HG02571 (cell line): ENCODE results near the gene DIAPH2.
A peak's percentile ranks its signal among the peaks of the same experiment; 100 is the strongest.
"Not testable (repeated sequence)": the region's sequence is repeated elsewhere in the genome, so short reads cannot be mapped to it uniquely, and the experiment has no call there.

Source experiments
- ATAC-seq: cut with Tn5 transposase; IDR thresholded peaks from one replicate; pipeline ENCODE4 v1.9.1; 2021; ENCODE audit warnings: mild to moderate bottlenecking, moderate library complexity; ENCODE audit not compliant: unreplicated experiment

Gene DIAPH2

DNA sequence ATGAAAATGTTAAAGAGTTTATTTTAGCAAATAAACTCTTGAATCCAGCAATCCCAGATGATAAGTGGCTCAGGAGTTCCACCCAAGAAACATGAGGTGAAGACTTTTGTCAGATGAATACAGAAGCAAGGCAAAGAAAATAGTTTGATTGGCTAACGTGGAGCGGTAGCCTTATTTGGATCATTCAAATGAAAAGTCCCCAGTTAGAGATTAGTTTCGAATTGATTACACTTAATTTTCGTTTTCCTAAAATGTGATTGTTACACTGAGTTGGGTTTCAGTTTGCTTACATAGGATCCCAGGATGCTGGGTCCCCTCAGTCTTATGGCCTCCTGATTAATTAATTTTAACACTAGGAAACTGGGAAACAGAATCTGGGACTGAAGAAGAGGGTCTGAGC lies 122.7 kb downstream of the DIAPH2 start:
- ATAC-seq = no peak

DNA sequence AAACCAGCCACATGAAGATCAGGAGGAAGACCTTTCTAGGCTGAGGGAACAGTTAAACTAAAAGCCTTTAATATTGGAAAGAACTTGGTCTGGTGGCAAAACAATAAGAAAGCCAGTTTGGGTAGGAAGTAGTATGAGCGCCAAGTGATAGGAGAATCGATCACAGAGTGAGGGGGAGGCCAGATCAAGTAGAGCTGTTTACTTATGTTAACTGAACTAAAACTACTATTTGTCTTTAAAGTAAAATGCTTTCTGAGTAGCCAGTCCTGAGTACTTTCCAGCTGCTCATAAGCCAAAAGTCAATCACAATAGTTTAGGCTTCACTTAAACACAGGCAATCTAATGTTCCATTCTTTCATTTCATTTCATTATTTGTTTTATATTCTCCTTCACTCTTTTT lies 136.3 kb downstream of the DIAPH2 start:
- ATAC-seq = no peak

DNA sequence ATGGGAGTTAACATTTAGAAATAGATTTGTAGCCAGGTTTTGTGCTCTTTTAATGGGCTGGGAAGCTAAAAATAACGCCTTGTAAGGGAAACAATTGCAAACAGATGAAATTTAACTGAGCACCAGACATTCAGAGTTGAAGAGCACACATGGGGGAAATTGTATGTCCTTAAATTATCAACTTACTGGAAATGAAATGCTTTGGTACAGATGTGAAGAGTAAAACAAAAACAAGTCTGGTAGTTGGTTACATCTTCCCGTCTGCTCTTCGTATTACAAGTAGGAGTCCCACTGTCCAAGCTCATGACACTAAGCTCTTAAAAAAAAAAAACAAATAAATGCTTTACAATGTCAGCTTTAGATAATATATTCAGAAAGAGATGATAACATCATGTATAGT lies 139.5 kb downstream of the DIAPH2 start:
- no peak for ATAC-seq

DNA sequence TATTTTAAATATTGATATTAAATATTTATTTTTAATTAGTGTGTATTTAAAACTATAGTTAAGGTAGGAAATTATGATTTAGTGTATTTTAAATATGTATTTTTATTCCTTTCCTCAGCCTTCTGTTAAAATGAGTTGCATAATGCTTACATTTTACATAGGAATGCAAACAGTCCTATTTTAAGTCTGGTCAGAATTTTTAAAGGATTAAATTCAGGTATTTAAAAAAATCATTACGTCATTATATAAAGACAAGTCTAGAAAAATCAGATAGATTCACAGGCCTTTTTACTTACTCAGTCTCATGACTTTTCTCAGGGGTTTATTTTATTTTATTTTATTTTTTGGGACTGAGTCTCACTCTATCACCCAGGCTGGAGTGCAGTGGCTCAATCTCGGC lies 148.7 kb downstream of the DIAPH2 start:
- no peak for ATAC-seq

DNA sequence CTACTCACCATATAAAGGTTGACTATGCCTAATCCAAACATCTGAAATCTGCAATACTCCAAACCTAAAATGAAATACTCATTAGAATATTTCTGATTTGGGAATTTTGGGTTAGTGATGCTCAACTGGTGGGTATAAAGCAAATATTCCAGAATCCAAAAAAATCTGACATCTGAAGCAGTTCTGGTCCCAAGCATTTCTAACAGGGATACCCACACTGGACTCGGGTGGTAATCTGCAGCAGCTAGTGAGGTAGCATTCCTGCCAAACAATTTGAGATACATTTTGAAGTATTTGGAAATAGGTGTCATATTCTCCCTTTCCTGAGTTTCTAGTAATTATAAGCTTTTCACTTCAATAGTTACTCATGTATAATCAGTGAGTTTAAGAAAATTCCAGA lies 149.5 kb downstream of the DIAPH2 start:
- ATAC-seq = no peak

DNA sequence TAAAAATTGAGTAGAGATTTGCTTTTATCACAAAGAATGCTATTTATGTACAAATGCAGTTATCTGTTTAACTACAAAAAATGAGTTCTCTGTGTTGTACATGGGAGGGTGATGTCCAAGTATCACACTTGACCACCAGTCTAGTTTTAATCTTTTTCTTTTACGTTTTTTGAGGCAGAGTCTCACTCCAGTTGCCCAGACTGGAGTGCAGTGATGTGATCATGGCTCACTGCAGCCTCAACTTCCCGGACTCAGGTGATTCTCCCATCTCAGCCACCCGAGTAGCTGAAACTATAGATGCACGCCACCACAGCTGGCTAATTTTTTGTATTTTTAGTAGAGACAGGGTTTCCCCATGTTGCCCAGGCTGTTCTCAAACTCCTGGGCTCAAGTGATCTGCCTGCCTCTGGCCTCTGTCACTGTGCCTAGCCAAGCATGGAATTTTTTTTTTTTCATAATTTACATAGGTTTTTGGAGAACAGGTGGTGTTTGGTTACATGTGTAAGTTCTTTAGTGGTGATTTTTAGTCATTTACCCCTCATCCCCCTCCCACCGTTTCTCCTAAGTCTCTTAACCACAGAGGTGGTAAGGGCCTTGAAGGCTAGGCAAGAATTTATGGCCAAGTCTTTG lies 151.1 kb downstream of the DIAPH2 start:
- ATAC-seq = peak; percentile 67

DNA sequence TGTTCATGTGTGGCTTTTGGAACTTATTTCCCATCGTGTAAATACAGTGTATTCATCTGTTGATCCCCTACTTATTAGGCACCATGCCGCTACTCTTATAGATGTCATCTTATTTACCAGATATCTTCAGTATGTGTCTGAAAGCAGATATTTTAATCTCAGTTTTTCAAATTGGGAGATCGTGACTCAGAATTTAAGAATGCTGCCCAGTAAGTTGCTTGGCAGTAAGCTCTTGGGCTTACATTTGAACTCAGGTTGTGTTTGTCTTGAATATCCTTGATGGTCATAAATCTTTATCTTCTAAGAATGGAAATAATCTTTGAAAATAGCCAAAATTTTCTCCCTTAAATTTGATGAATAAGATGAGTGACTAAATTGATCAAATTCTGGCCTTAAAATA lies 153.2 kb downstream of the DIAPH2 start:
- ATAC-seq = no peak

DNA sequence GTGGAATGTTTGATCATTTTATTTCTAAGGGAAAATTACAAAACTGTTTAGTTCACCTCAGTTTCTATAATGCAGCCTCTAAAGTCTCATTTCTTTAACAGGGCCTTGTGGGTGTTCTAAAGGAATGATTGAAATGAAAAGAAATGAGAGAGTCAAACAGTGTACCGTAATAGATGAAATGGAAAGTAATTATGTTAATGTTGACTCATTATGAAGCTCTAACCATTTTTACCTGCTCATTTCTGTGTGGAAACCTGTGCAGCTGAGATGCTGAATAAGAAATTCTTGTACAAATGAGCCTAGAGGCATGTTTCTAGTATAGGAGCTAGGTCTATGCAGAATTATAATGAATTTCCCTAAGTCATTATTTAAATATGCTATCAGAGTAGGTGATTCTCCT lies 153.9 kb downstream of the DIAPH2 start:
- ATAC-seq = no peak

DNA sequence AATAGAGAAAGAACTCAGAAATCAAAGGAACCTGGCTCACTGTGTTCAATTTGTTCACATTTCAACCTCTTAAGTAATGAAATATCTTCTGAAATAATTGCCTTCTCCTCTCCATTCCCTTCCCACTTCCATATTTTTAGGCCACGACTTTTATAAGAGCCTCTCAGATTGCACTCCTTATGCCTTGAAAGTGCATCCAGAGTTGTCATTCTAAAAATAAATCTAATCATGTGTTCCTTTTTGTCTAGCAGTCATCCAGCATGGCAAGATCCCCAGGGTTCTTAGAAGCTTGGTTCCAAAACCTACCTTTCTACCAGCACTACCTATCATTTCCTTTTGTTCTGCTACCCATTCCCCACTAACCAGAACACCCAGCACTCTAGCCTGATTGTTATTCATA lies 156.7 kb downstream of the DIAPH2 start:
- ATAC-seq = no peak

DNA sequence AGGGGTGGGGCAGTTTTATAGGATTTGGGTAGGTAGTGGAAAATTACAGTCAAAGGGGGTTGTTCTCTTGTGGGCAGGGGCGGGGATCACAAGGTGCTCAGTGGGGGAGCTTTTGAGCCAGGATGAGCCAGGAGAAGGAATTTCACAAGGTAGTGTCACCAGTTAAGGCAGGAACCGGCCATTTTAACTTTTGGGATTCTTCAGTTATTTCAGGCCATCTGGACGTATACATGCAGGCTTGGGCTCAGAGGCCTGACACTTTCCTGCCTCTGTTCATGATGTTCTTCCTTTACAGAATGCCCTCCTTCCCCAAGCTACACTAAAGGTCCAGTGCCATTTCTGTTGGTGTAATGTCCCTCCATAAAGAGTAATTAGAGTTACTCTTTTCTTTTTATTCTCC lies 157.2 kb downstream of the DIAPH2 start:
- not testable (repeated sequence) for ATAC-seq

DNA sequence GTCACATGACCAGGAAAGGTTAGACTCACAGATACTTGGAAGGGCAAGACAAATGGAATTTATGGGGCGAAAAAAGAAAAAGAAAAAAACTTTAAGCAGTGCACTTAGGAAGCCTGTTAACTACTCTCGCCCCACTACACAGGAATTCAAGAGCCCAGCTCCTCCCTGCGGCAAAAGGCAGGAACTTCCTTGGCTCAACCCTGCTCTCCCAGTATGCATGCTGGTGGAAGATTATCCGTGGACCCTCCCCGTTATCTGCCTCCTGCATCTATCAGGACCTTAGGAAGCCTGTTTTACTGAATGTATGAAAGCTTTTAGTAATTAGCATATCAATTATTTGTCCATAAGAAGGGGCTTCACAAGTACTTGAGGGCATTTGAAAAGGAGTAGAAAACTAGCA lies 158.9 kb downstream of the DIAPH2 start:
- no peak for ATAC-seq

DNA sequence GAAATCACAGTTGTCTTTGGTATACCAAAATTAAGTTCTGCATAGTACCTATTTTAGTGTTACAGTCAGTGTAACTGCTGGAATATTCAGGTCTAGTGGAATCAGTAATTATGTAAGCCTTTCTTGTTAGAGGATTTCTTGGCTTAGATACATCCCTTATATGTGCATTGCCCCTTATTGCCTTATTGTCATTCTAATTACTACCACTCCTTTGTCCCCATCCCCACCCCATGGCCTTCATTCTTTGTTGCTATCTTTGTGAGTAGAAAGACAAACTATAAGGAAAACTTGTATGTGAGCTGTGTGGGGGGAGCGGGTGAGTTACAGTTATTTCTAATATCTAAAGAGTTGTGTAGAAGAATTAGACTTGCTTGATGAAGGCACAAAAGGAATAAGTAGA lies 162.2 kb downstream of the DIAPH2 start:
- no peak for ATAC-seq

DNA sequence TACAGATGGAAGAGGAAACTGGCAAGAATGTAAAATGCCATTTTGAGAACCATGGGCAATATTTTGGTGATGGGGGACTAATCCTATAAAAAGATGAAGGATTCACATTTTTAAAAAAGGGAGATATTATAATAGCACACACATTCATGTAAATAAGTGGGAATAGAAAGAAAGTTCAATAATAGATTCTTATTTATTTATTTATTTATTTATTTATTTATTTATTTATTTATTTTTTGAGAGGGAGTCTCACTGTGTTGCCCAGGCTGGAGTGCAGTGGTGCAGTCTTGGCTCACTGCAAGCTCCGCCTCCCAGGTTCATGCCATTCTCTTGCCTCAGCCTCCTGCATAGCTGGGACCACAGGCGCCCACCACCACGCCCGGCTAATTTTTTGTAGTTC lies 174.8 kb downstream of the DIAPH2 start:
- not testable (repeated sequence) for ATAC-seq

DNA sequence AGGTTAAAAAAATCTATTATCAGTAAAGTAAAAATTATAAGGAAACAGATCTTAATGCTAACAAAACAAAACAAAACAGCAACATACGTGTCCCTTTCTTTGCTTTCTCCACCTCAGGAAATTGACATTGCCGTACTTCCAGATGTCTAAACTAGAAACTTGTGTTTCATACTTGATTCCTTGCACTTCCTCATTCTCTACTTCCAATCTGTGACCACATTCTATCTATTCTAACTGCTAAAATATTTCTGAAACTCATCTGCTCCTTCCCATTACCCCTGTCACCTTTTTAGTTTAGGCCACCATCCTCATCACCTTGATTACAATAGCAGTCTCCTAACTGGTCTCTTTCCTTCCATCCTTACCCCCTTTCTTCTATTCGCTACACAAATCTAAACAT lies 176.6 kb downstream of the DIAPH2 start:
- peak; percentile 54 for ATAC-seq

DNA sequence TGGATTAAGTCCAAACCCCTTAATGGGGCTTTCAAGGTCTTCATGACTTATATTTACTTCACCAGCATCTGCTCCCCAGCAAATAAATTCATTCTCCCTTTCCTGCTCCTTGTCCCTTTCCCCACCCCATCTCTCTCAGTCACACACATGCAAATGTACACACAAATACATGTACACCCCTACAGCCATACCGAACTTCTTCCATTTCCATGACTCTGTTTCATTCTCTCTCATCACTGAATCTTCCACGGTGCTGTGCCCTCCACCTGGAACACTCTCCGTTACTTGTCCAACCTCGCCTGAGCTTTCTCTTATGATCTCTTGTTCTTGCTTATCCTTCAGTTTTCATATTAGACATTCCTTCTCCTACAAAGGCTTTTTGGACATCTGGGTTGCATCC lies 177.0 kb downstream of the DIAPH2 start:
- ATAC-seq = peak; percentile 31

DNA sequence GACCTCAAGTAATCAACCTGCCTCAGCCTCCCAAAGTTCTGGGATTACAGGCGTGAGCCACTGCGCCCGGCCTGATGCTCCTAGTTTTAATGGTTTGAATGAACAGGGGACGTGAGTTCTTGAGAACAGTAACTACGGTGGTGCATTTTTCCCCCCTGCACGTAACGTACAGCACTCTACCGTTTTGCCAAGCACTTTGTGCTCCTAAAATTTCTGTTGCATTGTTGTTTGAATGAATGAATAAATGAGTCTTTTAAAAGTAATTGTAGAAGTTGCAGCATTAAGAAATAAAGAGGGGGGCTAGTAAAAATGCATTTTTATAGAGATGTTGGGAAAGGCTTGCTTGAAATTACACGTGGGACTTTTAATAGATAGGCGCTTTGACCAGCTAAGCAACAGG lies 199.0 kb downstream of the DIAPH2 start, which contains the start of gene RPA4:
TSS of gene RPA4 (plus strand) at position 301 of the 400 bp plus-strand sequence. CDS start 403 bp downstream, outside the sequence.
- no peak for ATAC-seq

DNA sequence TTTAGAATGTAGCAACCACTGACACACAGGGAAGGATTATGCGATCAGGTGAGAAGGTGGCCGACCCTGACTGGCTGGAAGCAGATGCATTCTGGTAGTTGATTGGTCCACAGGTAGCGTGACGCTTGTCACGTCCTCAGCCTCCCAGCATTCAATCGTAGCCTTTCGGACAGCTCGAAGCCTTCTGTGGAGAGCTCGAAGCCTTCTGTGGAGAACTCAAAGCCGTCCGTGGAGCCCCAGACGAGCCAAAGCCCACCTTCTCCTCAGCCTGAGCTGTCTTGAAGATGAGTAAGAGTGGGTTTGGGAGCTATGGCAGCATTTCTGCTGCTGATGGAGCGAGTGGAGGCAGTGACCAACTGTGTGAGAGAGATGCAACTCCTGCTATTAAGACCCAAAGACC lies 199.4 kb downstream of the DIAPH2 start:
- ATAC-seq = no peak

DNA sequence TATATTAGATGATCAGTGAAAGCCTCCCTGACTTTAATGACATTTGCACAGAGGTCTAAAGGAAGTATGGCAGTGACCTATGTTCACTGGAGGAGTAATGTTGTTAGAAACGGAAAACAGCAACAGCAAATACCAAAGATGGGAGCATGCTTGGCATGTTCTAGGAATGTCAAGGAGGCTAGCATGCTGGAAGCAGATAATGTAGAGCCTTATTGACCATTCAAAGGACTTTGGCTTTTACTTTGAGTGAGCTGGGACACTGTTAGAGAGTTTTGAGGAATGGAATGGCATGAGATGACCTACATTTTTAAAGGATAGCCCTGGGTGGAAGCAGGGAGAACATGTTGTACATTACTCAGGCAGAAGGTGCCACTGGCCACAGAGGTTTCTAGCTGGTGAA lies 205.1 kb downstream of the DIAPH2 start:
- no peak for ATAC-seq

DNA sequence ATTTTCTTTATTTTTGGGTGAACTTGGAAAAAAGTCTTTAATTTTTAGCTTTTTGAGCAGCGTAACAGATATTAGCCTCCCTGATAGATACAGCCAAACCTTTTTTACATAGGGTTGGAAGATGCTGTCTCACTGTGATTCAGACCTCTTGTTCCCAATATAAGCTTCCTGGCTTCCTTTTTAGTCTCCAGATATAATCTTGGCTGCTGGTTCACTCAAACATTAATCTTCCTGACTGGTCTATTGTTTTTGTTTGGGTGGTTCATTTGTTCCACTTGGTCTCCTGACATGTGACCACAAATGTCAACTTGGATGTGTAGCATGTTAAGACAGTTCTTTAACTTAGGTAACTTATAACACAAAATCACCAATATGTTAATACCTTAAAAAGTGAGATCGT lies 222.1 kb downstream of the DIAPH2 start:
- no peak for ATAC-seq

DNA sequence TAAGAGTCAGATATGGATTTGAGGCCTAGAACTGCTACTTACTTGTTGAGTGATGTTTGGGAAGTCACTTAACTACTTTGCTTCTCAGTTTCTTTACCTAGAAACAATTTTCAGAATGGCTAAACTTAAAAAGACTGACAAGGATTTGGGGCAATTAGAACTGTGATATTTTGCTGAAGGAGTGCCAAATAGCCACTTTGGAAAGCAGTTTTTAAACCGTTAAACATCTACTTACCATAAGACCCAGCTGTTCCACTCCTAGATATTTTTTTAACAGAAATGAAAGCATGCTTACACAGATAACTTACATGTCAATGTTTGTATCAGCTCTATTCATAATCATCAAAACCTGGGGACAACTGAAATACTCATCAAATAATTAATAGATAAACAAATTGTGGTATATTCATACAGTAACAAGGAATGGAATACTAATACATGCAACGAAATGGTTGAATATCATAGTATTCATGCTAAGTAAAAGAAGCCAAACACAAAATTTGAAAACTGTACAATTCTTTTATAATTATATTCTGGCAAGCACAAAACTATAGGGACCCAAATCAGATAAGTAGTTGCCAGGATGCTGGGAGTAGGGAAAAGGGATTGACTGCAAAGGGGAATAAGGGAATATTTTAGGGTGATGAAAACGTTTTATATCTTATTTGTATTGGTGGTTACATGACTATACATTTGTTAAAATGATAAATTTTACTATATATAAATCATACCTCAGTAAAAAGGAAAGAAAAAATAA lies 223.1 kb downstream of the DIAPH2 start:
- ATAC-seq = no peak

DNA sequence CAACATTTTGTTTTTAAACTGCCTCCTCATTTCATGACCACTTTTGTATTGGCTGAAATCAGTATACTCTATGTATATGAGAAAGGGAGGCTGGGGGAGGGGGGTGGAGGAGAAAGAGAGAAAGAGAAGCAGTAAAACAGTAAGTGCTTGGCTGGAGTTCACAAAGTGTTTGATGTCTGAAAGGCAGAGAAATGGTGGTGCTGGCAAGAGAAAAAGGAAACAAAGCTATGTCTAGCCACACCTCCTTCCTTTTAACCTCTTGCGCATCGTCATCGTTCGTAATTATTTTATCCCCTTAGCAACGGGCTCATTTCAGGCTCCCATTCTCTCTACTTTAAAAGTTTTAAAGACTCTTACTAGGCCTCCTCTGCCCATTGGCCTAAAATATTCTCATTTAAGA lies 224.6 kb downstream of the DIAPH2 start:
- no peak for ATAC-seq

DNA sequence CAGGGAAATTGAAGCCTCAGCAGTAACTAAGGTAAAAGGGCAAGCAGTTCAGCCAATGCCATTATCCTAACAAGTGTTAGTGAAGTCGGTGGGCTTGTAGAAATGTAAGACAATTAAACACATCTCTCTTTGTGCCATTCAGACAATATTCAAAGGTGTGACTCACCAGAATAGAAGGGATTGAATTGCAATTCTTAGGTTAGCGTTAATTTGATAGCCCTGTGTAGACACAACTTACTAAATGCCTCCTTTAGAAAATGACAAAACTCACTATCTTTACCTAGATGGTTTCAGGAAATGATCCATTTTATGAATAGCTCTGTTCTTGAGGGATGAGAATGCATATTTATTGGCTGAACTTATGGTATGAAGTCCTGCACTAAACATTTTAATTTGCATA lies 234.2 kb downstream of the DIAPH2 start:
- no peak for ATAC-seq

DNA sequence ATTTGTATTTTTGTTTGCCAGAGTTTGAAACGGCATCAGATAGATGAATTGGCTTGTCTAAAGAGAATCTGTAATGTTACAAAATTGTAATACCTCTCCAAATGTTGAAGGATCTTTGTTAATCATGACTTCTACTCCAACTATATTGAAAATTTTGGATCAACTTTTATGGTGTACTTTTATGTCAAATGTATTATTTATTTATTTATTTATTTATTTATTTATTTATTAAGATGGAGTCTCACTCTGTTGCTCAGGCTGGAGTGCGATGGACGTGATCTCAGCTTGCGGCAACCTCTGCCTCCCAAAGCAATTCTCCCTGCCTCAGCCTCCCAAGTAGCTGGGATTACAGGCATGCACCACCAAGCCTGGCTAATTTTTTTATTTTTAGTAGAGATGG lies 235.0 kb downstream of the DIAPH2 start:
- ATAC-seq = no peak
